Liver (tissue), 9 donors: ENCODE results near the gene UQCC3. TPM values are rescaled to one million over a fixed set of nuclear protein-coding genes. Genes with fewer than 3 reads are reported as not detected.

Experiments used
- DNase-seq: peaks from one replicate; pipeline ENCODE4 v3.0.0-alpha.2; 2017; ENCODE audit warnings: low spot score
- H3K27ac ChIP-seq, 2 donors: one replicate each; pipeline ENCODE4 v1.7.0; 2013; ENCODE audit warnings: inconsistent platforms in 2 of 2, low read length in 2 of 2, control low read depth in 1 of 2, low read depth in 1 of 2, mild to moderate bottlenecking in 1 of 2
- H3K27me3 ChIP-seq, 4 donors: one replicate each; pipeline versions ENCODE4 v1.6.1 to v1.7.0; 2013; ENCODE audit warnings: low read length in 3 of 4, inconsistent platforms in 1 of 4, mild to moderate bottlenecking in 1 of 4, moderate library complexity in 1 of 4; ENCODE audit not compliant: control insufficient read depth in 4 of 4, insufficient read depth in 4 of 4
- H3K36me3 ChIP-seq, 4 donors: one replicate each; pipeline versions ENCODE4 v1.6.1 to v1.7.0; 2013; ENCODE audit warnings: low read length in 3 of 4, mild to moderate bottlenecking in 3 of 4, low read depth in 1 of 4, moderate library complexity in 1 of 4; ENCODE audit not compliant: control insufficient read depth in 4 of 4, insufficient read depth in 3 of 4
- H3K4me1 ChIP-seq, 4 donors: one replicate each; pipeline versions ENCODE4 v1.6.1 to v1.7.0; 2013; ENCODE audit warnings: low read length in 3 of 4, mild to moderate bottlenecking in 3 of 4, moderate library complexity in 1 of 4; ENCODE audit not compliant: control insufficient read depth in 4 of 4, insufficient read depth in 4 of 4
- H3K4me3 ChIP-seq, 3 donors: one replicate each; pipeline versions ENCODE4 v1.6.1 to v1.7.0; 2013; ENCODE audit warnings: low read length in 3 of 3, control low read depth in 1 of 3, low read depth in 1 of 3, mild to moderate bottlenecking in 1 of 3
- H3K9ac ChIP-seq, 2 donors: one replicate each; pipeline ENCODE4 v1.7.0; 2013; ENCODE audit warnings: low read length in 2 of 2, mild to moderate bottlenecking in 2 of 2, moderate library complexity in 2 of 2, control low read depth in 1 of 2, low read depth in 1 of 2
- H3K9me3 ChIP-seq, 4 donors: one replicate each; pipeline versions ENCODE4 v1.6.1 to v1.7.0; 2013; ENCODE audit warnings: low read length in 3 of 4; ENCODE audit not compliant: control insufficient read depth in 4 of 4
- ATF3 ChIP-seq: IDR thresholded peaks from 2 replicates; pipeline ENCODE4 v1.6.1; 2016; ENCODE audit warnings: antibody characterized with exemption
- CTCF ChIP-seq: fragments of 150-350 bp; IDR thresholded peaks from 2 replicates; pipeline ENCODE4 v1.5.1; 2017; ENCODE audit warnings: improper control_type of control experiment, low read depth, low read length; ENCODE audit not compliant: missing input control
- EGR1 ChIP-seq, 2 donors: IDR thresholded peaks; 2 replicates each; pipeline ENCODE4 v1.6.1; 2016 to 2018; ENCODE audit warnings: antibody characterized with exemption in 2 of 2, low read depth in 2 of 2
- FOXA1 ChIP-seq: IDR thresholded peaks from 2 replicates; pipeline ENCODE4 v1.6.1; 2016; ENCODE audit warnings: antibody characterized with exemption
- FOXA2 ChIP-seq: IDR thresholded peaks from 2 replicates; pipeline ENCODE4 v1.6.1; 2016; ENCODE audit warnings: antibody characterized with exemption
- GABPA ChIP-seq, 2 donors: IDR thresholded peaks in 1 of 2; conservative IDR thresholded peaks in 1 of 2; 2 replicates each; pipeline ENCODE4 v1.6.1; 2016; ENCODE audit warnings: antibody characterized with exemption in 2 of 2, mild to moderate bottlenecking in 1 of 2, moderate library complexity in 1 of 2
- HNF4A ChIP-seq, 2 donors: conservative IDR thresholded peaks; 2 replicates each; pipeline ENCODE4 v1.6.1; 2016; ENCODE audit warnings: antibody characterized with exemption in 2 of 2, mild to moderate bottlenecking in 2 of 2
- HNF4G ChIP-seq: IDR thresholded peaks from 2 replicates; pipeline ENCODE4 v1.6.1; 2016; ENCODE audit warnings: antibody characterized with exemption
- JUND ChIP-seq, 2 donors: IDR thresholded peaks; 2 replicates each; pipeline ENCODE4 v1.6.1; 2016; ENCODE audit warnings: antibody characterized with exemption in 2 of 2
- MAX ChIP-seq: IDR thresholded peaks from 2 replicates; pipeline ENCODE4 v1.6.1; 2016; ENCODE audit warnings: antibody characterized with exemption
- NR2F2 ChIP-seq: IDR thresholded peaks from 2 replicates; pipeline ENCODE4 v1.6.1; 2016; ENCODE audit warnings: antibody characterized with exemption
- REST ChIP-seq: IDR thresholded peaks from 2 replicates; pipeline ENCODE4 v1.6.1; 2016; ENCODE audit warnings: antibody characterized with exemption, mild to moderate bottlenecking
- RXRA ChIP-seq, 2 donors: IDR thresholded peaks; 2 replicates each; pipeline ENCODE4 v1.6.1; 2017 to 2018; ENCODE audit warnings: antibody characterized with exemption in 2 of 2, mild to moderate bottlenecking in 1 of 2
- SP1 ChIP-seq: IDR thresholded peaks from 2 replicates; pipeline ENCODE4 v1.6.1; 2018; ENCODE audit warnings: antibody characterized with exemption, mild to moderate bottlenecking
- TAF1 ChIP-seq: conservative IDR thresholded peaks from 2 replicates; pipeline ENCODE4 v1.6.1; 2016; ENCODE audit warnings: antibody characterized with exemption, mild to moderate bottlenecking
- YY1 ChIP-seq: IDR thresholded peaks from 2 replicates; pipeline ENCODE4 v1.6.1; 2016; ENCODE audit warnings: antibody characterized with exemption, mild to moderate bottlenecking
- ZBTB33 ChIP-seq: IDR thresholded peaks from 2 replicates; pipeline ENCODE4 v1.6.1; 2016; ENCODE audit warnings: antibody characterized with exemption
- WGBS: extraction: QIAGEN DNeasy Blood & Tissue Kit; methylation state at CpG from one replicate; pipeline ENCODE4 v1.1.7; 2013; 5-methylcytosine and 5-hydroxymethylcytosine counted together
- polyA plus RNA-seq, 2 donors: library from polyadenylated mRNA; stranded (reverse) in 1 of 2; unstranded in 1 of 2; fragments of 200-250 nt in 1 of 2; fragments of >200 nt in 1 of 2; fragmentation: Nextera tagmentation in 1 of 2; extraction: Ambion mirVana in 1 of 2; gene quantifications; one replicate each; pipeline versions ENCODE4 v1.2.1 to v1.2.3, GENCODE V29; 2013 to 2015
- total RNA-seq, 2 donors: library from RNA; depleted of rRNA; stranded (reverse); fragments of >200 nt; gene quantifications; one replicate each; pipeline ENCODE4 v1.2.3, GENCODE V29; 2014
- donor health status: healthy.
- donor health status: healthy.
- donor health status: healthy.
- donor health status: healthy.
- donor health status: healthy.

Gene UQCC3
- total and polyA plus RNA-seq, 4 donors = 2.9 to 12.2 (median 6.6) TPM

GRCh38 chr11:62710001-62710345 is 38.5 kb downstream of the UQCC3 start:
- Histone ChIP-seq H3K36me3 (peaks cover 0 to 9% (median 8%) of the 10 kb centered on the region in 4 donors), H3K9ac (peak overlapping the region; percentile 79 to 91), H3K27ac (peak overlapping the region; percentile 93 to 95), H3K4me1 (peaks cover 20 to 73% (median 60%) of the 10 kb centered on the region in 4 donors), H3K9me3 (no peaks in the 10 kb centered on the region), H3K4me3 (peak overlapping the region; percentile 55 to 85 (median 56)), H3K27me3 (no peaks in the 10 kb centered on the region)
- no peak for TF ChIP-seq REST
- TF ChIP-seq GABPA (IDR thresholded peaks at IDR 0.05 in 1 of 2, conservative IDR thresholded peaks at IDR 0.05 in 1 of 2) = no peak
- no peak for TF ChIP-seq SP1
- no peak for TF ChIP-seq FOXA2
- TF ChIP-seq EGR1 (IDR thresholded peaks at IDR 0.05; ENCODE audit: low read depth in 2 of 2) = no peak
- no peak for TF ChIP-seq JUND (IDR thresholded peaks at IDR 0.05)
- TF ChIP-seq MAX = no peak
- no peak for TF ChIP-seq HNF4A (conservative IDR thresholded peaks at IDR 0.05)
- TF ChIP-seq CTCF = no peak
- no peak for TF ChIP-seq HNF4G
- TF ChIP-seq RXRA (IDR thresholded peaks at IDR 0.05) = no peak
- TF ChIP-seq ZBTB33 = no peak
- no peak for TF ChIP-seq FOXA1
- 65% methylated on average over 7 of the region's 7 CpGs for WGBS
- no peak for DNase-seq

- H3K4me1 ChIP-seq = peaks cover 17 to 65% (median 50%) of the 10 kb centered on the region in 4 donors
- DNase-seq = no peak
- peak overlapping the region; percentile 86 to 94 for H3K27ac ChIP-seq
- no peaks in the 10 kb centered on the region for H3K9me3 ChIP-seq
- no peaks in the 10 kb centered on the region for H3K27me3 ChIP-seq
- H3K36me3 ChIP-seq = peaks cover 3 to 31% (median 30%) of the 10 kb centered on the region in 4 donors
- no peak overlapping the region for H3K4me3 ChIP-seq
- peak overlapping the region in 1 of 2 donors; percentile 49 for H3K9ac ChIP-seq
- WGBS = 57% methylated on average over 6 of the region's 6 CpGs
- TF ChIP-seq GABPA (IDR thresholded peaks at IDR 0.05 in 1 of 2, conservative IDR thresholded peaks at IDR 0.05 in 1 of 2) (no peak), FOXA1 (no peak), MAX (no peak), TAF1 (no peak), CTCF (no peak), HNF4A (conservative IDR thresholded peaks at IDR 0.05) (no peak), FOXA2 (no peak), ATF3 (no peak), JUND (IDR thresholded peaks at IDR 0.05) (no peak), REST (no peak), NR2F2 (no peak), HNF4G (no peak), EGR1 (IDR thresholded peaks at IDR 0.05; ENCODE audit: low read depth in 2 of 2) (no peak), YY1 (no peak)
These were observed 40.9 kb downstream of the UQCC3 start for GRCh38 chr11:62712276-62712812.
